ENCODE data around the gene CNOT2. TPM values are rescaled to one million over a fixed set of nuclear protein-coding genes. Genes with fewer than 3 reads are reported as not detected.

The CNOT2 gene
- total and polyA plus RNA-seq, 9 donors = 33.7 to 115 (median 68.0) TPM

GRCh38 chr12:70254846-70255245 lies 11.6 kb downstream of the CNOT2 start:
- Histone ChIP-seq H3K4me3 (no peak overlapping the region), H3K36me3 (no peaks in the 10 kb centered on the region), H3K27me3 (no peaks in the 10 kb centered on the region), H3K27ac (no peak overlapping the region), H3K4me1 (ENCODE audit: insufficient read depth) (peaks cover 3% of the 10 kb centered on the region), H3K9me3 (no peaks in the 10 kb centered on the region)
- 66 to 81% (median 75%) methylated on average over 5 of the region's 5 CpGs for WGBS, 3 donors
- intact Hi-C loops (cut with DNase I) = no loop called here
- no peak for DNase-seq
- TF ChIP-seq CTCF (IDR thresholded peaks at IDR 0.05) = no peak
- TF ChIP-seq EP300 (IDR thresholded peaks at IDR 0.05) = no peak
- no peak for TF ChIP-seq POLR2A (IDR thresholded peaks at IDR 0.05)

- intact Hi-C loops (cut with DNase I) = no loop called here
- no peak overlapping the region for H3K27ac ChIP-seq
- H3K4me3 ChIP-seq = no peak overlapping the region
- no peak for DNase-seq
- peaks cover 3% of the 10 kb centered on the region for H3K4me1 ChIP-seq (ENCODE audit: insufficient read depth)
- no peaks in the 10 kb centered on the region for H3K27me3 ChIP-seq
- WGBS, 3 donors = 18 to 27% (median 27%) methylated on average over 3 of the region's 3 CpGs
- no peak for TF ChIP-seq POLR2A (IDR thresholded peaks at IDR 0.05)
- no peak for TF ChIP-seq EP300 (IDR thresholded peaks at IDR 0.05)
- TF ChIP-seq CTCF (IDR thresholded peaks at IDR 0.05) = no peak
- no peaks in the 10 kb centered on the region for H3K9me3 ChIP-seq
- no peaks in the 10 kb centered on the region for H3K36me3 ChIP-seq
These were observed 12.1 kb downstream of the CNOT2 start for GRCh38 chr12:70255311-70255710.

GRCh38 chr12:70258605-70259403 lies 15.6 kb downstream of the CNOT2 start:
- intact Hi-C loops (cut with DNase I) = no loop called here

GRCh38 chr12:70260646-70261045 lies 17.4 kb downstream of the CNOT2 start:
- H3K9me3 ChIP-seq = no peaks in the 10 kb centered on the region
- 90 to 100% (median 98%) methylated on average over 1 of the region's 1 CpG for WGBS, 3 donors
- no peak overlapping the region for H3K27ac ChIP-seq
- H3K4me1 ChIP-seq (ENCODE audit: insufficient read depth) = no peaks in the 10 kb centered on the region
- H3K4me3 ChIP-seq = no peak overlapping the region
- DNase-seq = no peak
- no peaks in the 10 kb centered on the region for H3K27me3 ChIP-seq
- TF ChIP-seq EP300 (IDR thresholded peaks at IDR 0.05) (no peak), POLR2A (IDR thresholded peaks at IDR 0.05) (no peak), CTCF (IDR thresholded peaks at IDR 0.05) (no peak)
- no peaks in the 10 kb centered on the region for H3K36me3 ChIP-seq
- intact Hi-C loops (cut with DNase I) = no loop called here

More at GRCh38 chr12:70258605-70259403, 15.6 kb downstream of the CNOT2 start:
- Histone ChIP-seq H3K9me3 (no peaks in the 10 kb centered on the region), H3K4me1 (ENCODE audit: insufficient read depth) (no peaks in the 10 kb centered on the region), H3K27ac (no peak overlapping the region), H3K4me3 (no peak overlapping the region), H3K36me3 (no peaks in the 10 kb centered on the region), H3K27me3 (no peaks in the 10 kb centered on the region)
- WGBS, 3 donors = 87 to 89% (median 87%) methylated on average over 5 of the region's 5 CpGs
- DNase-seq = no peak
- no peak for TF ChIP-seq CTCF (IDR thresholded peaks at IDR 0.05)
- TF ChIP-seq POLR2A (IDR thresholded peaks at IDR 0.05) = no peak
- no peak for TF ChIP-seq EP300 (IDR thresholded peaks at IDR 0.05)
